Transverse colon (tissue), 4 donors: ENCODE results near the gene CLBA1.

ENCODE experiments used
- CTCF ChIP-seq, 5 experiments: fragments of 200-600 bp in 3 of 5; fragments of 450-650 bp in 2 of 5; sonication (generic) in 3 of 5; IDR thresholded peaks; 1 replicate in 2 of 5; 2 replicates in 3 of 5; pipeline ENCODE4 v1.5.1; 2016 to 2017; ENCODE audit warnings: antibody characterized with exemption in 5 of 5, inconsistent platforms in 3 of 5, mild to moderate bottlenecking in 2 of 5, moderate library complexity in 1 of 5
- POLR2A ChIP-seq: fragments of 450-650 bp; IDR thresholded peaks from one replicate; pipeline ENCODE4 v1.6.1; 2016; ENCODE audit warnings: antibody characterized with exemption, mild to moderate bottlenecking, moderate library complexity
- POLR2AphosphoS5 ChIP-seq, 3 donors: sonication (generic); formaldehyde crosslinking; IDR thresholded peaks; one replicate each; pipeline ENCODE4 v1.6.1; 2016; ENCODE audit warnings: antibody characterized with exemption in 3 of 3

- TF ChIP-seq CTCF (IDR thresholded peaks at IDR 0.05) (no peak), POLR2A (no peak), POLR2AphosphoS5 (IDR thresholded peaks at IDR 0.05) (no peak)
Observed at GRCh38 chr14:104967386-104968152, 18.0 kb upstream of the CLBA1 start.
